HG02852 (cell line): Measurements from ENCODE around the gene RGS12.

Source experiments
- ATAC-seq: cut with Tn5 transposase; IDR thresholded peaks from one replicate; pipeline ENCODE4 v1.9.1; 2021; ENCODE audit warnings: mild to moderate bottlenecking, moderate library complexity; ENCODE audit not compliant: unreplicated experiment

RGS12 gene

DNA sequence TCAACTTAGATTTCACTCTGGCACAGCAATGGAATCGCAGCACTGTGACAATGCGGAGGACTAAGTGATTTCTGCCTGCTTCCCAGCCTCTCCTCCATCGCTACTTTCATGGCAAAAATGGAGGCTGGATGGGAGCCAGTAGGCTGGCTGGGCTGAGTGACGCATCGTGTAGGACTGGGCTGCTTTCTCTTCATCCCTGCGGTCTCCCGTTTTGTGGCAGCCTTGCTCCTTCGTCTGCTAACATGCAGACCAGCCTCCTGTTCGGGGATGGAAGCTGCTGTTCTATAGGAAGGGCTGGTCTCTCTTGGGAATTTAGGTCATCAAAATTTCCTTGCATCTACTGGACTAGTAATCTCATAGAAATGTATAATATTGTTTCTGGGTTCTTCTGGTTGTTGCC is 15.8 kb upstream of the RGS12 start:
- ATAC-seq: no peak

DNA sequence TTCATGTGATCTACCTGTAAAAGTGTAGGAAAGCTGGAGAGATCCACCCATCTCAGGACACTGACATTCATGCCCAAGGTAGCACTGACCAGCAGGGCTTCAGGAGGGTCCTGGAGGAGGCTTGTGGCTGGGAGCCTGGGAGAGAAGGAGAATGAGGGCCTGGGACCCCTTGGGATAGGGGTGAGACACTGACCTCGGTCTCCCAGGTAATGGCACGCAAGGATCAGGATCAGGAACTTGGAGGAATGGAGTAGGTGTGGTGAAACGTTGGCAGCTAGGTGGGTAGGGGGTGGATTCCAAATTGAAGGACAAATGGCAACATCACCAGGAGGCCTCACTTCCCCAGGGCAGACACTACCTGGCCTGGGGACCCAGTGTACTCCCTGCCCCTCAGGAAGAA is 12.4 kb upstream of the RGS12 start:
- ATAC-seq: no peak

DNA sequence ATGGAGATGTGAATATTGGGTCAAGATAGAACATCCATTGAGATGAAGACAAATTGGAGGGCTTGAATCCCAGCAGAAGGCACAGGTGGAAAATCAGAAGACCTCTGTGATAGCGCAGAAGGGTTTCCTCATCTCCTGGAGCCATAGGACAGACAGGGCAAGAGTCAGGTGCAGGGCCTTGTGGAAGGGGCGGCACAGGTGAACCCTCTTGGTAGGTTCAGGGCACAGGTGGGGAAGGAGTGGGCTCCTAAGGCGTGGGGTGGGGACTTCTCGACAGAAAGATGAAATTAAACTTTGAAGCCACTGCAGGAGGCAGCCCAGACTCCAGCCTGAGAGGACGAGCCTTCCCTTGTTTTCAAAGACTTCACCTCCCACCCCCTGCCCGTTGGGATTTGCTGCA is 9.3 kb upstream of the RGS12 start:
- ATAC-seq: no peak

DNA sequence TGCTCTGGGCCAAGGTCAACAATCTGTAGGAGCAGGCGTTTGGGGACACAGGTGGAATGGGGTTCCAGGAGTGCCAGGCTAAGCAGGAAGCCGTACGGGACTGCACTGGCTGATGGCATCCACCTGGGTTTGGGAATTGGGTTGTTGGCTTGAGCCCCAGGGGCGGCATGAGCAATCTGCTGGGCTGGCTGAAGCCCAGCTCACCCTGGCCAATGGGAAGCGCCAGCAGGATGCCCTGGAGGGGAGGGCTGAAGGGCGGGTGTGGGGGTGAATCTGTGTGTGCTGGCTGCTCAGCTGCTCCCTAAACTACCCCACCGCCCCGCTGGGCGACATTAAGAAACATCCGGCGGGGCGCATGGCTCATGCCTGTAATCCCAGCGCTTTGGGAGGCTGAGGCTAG is 8.9 kb upstream of the RGS12 start:
- no peak for ATAC-seq

DNA sequence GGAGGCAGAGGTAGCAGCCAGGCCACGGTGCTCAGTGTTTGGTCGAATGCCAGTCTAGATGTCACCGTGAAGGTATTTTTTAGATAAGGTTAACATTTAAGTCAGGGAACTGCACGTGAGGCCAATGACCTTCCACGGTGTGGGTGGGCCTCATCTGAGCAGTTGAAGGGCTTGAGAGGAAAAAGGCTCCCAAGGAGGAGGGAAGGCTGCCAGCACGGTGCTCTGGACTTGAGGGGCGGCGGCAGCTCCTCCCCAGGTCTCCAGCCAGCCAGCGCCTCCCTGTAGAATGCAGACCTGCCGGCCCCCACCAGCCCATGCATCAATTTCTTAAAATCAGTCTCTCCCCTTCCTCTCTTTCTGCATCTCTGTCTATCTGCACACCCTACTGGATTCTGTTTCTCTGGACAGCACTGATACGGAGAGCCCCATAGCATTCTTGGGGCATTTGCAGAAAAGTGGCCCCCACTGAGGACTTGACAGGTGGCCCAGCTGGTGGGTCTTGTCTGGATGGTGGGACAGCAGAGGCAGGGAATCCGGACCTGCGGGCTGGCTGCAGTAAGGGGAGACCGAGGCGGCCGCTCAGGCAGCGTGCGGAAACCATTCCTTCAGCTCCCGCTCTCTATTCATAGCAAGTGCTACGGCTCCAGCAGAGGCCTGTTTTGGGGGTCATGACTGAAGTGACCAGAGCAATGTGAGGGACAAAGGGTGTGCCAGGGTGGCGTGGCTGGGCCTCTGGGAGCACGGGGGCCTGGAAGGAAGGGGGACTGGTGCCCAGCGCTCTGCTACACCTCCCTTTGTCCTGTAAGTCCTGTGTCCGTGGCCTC is 7.9 kb upstream of the RGS12 start:
- ATAC-seq: no peak

DNA sequence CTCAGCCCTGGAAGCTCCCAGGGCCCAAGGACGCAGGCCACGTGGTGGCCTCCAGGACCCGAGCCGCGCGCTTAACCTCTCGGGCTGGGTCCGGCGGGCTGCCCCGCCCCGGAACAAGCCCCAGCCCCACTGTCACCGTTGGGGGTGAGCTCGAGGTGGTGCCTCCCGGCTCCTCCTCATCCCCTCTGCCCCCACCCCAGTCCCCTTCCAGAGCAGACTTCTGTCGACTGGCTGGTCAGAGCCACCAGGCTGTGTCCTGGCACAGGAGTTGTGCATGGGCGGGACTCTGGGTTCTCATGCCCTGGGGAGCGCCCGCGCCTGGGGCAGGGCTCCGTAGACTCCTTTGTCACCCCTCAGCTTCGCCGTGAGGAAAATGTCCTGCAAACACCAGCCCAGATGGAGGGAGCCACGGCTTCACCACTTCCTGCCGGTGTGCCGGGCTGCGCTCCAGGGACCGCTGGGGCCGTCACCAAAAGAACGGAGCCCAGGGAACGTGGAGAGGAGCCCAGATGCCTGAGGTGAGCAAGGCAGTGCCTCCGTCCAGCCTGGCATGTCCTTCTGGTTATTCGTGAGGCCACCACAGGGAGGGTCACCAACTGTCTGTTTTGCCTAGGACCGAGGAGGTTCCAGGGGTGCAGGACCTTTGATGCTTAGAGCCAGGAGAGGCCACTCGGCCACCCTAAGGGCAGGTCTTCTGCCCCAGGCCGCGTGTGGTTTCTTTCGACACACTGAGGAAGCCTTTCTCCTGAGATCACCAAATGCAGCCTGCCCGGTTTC is 7.1 kb upstream of the RGS12 start:
- peak; percentile 34 for ATAC-seq

DNA sequence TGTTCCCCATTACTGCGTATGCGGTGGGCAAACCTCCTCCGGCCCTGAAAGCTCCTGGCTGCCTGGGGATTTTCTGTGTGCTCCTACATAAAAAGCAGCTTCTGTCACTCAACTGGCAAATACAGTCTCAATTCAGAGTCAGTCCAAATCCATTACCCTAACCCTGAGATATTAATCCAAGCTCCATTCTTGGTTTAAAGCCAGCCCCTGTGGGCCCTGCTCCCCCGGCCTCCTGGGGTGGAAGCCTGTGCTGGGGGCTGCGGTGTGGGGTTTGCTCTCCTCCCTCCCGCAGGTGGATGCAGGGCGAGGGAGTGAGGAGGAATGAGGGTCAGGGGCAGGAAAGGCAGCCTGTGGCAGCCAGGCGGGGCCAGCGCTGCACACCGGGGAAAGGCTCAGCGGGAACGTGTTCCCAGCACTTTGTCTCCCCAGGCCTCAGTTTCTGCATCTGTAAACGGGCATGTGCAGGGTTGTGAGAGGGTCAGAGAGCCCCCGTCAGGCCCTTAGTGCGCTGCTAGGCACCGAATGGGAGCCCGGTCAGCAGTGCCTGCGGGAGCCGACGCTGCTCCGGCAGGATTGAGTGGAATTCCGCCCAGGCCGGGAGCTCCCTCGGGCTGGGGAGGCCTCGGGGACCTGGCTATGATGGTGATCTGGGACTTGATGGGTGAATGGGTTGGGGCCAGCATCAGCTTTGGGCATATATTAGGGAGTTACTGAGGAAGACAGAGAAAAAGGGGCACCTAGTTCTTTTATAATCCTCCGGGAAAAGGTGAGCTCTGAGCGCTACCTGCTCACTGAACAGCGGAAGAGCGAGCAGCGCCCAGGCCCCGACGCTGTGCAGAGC is 6.3 kb upstream of the RGS12 start:
- ATAC-seq: peak; percentile 92

DNA sequence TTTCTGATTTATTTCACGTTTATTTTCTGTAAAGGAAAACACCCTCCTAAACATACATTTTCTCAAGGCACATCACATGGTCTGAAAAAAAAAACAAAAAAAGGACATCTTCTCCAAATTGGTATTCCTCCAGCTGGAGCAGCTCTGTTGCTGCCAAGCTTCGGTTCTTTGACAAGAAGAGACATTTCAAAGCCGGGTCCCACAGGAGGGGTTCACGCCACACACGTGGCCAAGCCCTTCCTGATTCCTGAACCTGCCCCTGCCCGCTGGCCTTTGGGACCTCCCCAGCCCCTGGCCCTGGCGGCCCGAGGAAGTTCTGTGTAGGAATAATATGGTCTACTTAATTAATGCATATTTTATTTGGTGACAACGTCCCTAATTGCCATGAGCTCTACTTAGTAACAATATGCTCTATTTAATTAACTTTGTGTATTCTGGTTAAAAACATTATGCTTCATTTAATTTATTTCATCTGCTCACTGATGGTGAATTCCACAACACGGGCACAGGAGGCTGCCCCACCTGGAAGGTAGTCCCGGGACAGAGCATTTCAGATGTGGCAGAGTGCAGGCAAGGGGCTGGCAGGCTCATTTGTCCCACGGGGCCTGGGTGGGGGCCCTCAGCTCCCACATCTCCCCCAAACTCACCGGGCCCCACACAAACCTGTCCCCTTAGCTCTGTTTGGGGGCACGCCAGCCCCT is 5.4 kb upstream of the RGS12 start:
- no peak for ATAC-seq

DNA sequence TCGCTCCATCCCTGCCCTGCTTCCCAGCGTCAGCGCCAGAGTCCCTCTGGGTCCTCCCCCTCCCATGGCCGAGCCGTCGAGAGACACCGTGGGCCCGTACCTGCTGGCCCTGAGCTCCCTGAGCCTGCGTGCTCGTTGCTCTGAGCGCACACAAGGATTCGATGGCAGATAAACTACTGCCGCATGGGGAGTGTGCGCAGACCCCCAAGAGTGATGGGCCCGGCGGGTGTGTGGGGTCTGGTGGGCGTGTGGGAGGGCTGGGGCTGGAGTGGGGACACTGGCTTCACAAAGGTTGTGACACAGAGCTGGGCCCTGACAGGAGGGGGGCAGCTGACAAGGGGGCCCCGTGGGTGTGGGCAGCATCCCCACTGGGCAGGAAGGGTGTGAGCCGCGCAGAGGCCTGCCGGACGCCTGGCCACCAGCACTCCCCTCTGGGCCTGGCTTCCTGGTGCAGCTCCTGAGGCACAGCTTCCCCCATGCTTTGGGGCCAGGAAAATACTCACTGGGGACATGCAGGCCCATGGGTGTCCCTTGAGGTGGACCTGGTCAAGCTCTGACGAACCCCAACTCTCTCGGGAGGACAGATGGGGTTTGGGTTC is 4.8 kb upstream of the RGS12 start:
- no peak for ATAC-seq

DNA sequence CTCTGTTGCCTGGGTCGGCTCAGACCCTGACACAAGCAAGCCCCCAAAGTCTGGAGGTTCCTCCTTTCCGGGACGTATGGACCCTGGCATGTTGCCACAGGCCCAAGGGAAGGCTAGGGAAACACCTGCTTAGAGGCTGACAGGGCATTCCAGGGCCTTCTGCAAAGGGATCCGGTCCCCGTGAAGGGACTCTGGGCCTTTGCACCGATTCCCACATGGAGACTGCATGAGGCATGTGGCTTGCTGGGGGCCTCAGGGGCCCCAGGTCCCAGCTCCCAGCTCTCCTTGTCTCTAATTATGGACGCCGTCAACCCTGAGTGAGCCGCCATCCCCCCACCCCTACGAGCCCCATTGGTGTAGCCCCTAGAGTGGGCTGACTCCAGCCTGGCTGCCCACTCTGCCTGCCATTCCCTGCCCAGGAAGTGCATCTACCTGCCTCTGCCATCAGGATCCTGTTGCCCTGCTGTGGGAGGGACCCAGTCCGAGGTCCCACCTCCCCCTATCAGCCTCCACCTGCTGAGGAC is 4.2 kb upstream of the RGS12 start:
- no peak for ATAC-seq

DNA sequence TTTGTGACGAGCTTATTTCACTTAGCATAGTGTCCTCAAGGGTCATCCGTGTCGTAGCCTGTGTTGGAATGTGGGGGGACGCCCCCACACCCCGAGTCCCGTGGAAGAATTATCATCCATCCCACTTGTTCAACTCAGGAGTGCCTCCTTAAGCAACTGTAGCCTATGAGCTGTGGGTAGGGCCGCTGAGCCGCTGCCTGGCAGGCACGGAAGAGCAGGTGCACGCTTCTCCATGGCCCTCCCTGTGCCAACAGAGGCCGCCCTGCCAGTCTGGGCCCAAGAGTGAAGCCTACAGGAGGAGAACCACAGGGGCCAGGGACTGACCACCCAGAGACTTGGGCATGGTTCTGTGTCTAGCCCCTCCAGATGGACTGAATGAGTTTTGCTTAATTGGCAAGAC is 2.3 kb upstream of the RGS12 start:
- no peak for ATAC-seq

DNA sequence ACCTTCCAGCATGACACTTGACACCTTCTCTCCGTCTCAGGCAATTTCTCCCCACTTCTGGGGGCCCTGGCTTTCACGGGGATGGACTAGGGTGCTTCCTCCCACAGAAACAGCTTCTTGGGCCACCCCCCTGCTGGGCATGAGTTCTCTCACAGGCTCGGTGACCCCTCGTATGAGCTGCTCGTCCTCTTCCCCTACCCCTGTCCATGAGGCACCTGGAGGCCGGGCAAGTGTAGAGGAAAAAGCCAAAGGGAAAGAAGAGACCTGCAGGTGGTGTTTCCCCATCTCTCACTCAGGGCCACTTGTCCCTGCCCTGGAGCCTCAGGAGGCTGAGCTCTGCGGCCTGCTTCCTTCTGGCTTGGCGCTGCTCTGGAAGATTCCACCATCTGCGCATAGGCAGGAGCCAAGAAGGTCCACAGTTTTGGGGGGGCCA is 1.9 kb upstream of the RGS12 start:
- ATAC-seq: no peak

DNA sequence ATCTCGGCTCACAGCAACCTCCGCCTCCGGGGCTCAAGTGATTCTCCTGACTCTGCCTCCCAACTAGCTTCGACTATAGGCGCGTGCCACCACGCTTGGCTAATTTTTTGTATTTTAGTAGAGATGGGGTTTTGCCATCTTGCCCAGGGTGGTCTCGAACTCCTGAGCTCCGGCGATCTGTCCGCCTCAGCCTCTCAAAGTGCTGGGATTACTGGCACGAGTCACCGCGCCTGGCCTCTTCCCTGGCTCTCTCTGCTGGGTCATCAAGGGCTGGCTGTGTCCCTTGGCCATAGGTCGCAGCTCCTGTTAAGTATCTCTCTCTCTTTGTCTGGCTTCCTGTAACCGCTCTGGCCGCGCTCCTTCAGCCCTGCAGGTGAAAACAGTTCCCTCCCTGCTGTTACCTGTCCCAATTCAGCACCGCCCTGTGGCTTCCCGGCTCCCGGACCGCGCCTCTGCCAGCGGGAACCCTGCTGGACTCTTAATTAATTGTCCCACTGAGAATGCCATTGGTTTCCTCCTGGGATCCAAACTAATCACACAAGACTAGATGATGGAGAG is 1.3 kb upstream of the RGS12 start:
- ATAC-seq: no peak

DNA sequence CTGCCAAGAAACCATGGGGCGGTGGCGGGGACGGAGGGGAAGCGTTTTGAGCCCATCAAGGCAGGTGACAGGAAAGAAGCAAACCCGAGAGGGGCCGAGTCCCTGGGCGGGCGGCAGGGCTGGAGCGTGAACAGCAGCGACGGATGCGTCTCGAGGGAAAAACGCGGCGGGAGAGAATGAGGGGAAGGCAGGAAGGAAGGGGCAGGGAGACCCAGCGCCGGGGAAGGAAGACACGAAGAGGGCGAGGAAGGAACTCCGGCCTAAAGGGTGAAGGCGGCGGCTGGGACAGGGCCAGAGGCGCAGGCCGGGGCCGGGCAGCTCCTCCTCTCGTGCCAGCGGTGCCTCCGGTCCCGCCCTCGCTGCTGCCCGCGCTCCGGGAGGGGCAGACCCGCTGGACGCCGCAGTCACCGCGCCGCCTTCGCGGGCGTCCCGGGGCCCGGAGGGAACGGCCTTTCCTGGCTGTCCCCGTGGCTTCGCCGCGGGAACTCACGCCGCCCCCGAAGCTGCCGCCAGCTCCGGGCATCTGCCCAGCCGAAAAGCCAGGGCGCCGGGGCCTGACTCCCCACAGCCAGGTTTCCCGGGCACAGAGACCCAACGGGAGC is 751 bp upstream of the RGS12 start:
- peak; percentile 18 for ATAC-seq

DNA sequence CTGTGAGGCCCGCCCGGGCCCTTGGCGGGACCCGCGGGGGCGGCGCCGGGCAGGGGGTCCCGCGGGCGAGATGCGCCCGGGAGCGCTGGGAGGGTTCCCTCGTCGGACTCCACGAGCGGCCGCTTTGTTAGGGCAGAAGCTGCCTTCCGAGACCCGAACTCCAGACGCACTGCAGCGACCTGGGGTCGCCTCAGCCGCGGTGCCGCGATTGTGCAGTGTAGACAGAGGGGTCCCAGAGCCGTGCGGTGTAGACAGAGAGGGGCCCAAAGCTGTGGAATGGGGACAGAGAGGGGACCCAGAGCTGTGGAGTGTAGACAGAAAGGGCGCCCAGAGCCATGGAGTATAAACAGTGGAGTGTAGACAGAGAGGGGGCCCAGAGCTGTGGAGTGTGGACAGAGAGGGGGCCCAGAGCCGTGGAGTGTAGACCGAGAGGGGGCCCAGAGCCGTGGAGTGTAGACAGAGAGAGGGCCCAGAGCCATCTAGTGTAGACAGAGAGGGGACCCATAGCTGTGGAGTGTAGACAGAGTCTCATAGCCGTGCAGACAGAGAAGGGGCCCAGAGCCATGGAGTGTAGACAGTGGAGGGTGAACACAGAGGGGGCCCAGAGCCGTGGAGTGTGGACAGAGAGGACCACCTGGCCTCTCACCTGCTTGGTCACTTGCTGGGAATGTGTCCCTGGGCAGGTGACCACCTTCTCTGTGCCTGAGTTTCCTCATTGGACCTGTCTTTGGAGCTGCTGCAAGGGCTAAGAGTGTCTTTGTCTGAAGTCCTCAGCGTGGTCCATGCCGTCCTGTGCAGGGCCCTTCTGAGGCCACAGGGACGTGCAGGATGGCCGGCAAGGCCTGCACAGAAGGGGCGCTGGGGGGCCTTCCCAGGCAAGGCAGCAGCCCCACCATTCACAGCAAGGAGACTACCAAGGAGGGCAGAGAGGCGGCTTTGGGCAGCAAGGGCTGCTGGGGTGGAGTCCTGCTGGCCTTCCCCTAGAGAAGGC is 875 bp downstream of the RGS12 start:
- ATAC-seq: no peak

DNA sequence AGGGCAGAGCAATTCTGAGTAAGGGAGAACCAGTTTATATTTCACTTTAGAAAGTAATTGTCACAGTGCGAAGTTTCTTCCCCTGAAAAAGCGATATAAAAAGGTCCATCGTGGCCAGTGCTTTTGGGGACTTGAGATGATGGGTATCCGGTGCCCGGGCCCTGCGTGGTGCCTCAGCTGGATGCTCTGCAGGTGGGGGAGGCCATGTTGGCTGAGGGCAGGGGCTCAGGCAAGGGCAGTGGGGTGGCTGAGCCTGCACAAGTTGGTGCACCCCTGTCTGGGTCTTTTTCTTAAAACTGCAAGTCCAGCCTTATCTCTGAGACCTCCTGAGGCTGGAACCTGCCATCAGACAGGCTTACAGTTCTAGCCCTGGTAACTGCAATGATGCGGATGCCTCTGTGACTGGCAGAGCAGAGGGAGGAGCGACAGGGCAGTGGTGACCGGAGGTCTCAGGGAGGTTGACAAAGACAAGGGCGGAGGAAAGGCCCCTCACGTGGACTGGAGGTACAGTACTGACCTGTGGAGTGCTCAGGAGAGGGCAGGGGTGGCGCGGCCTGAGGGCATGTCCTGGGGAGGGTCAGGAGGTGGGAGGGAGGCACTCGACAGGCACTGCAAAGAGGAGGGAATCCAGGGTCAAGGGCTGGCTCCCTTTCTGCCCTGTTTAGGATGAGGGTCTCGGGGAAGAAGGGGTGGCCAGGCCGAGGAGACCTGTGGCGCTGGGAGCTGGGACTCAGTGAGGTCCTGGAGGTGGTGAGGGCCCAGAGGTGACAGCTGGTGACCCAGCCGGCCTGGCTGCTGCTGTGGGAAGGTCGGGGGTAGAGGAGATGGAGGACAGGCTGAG is 1.8 kb downstream of the RGS12 start:
- no peak for ATAC-seq

DNA sequence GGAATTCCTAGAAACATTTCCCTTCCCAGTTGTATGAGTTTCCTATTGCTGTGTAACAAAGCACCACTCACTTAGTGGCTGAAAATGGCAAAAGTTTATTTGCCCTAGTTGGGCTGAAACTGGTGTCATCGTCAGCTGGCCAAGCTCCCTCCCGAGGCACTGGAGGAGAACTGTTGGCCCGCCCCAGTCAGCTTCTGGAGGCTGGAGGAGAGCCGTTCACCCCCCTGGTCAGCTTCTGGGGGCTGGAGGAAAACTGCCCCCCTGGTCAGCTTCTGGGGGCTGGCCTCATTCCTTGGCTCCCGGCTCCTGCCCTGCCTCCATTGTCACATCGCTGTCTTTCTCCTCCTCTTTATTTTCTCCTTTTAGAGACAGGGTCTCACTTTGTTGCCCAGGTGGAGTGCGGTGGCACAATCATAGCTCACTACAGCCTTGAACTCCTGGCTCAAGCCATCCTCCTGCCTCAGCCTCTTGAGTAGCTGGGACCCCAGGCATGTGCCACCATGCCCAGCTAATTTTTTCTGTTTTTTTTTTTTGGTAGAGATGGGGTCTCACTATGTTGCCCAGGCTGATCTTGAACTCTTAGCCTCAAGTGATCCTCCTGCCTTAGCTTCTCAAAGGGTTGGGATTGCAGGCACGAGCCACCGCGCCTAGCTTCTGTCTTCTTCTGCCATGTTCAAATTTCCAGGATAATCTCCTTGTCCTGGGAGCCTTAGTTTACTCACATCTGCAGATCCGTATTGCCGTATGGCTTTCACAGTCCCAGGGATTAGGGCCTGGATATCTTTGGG is 3.2 kb downstream of the RGS12 start:
- no peak for ATAC-seq
